H1 (cell line): ENCODE results near the gene AOPEP.

Experiments
- CHD2 ChIP-seq: IDR thresholded peaks from 2 replicates; pipeline ENCODE4 v1.6.1; 2012; ENCODE audit warnings: low read length, improper control_type of control experiment
- GABPA ChIP-seq: IDR thresholded peaks from 2 replicates; pipeline ENCODE4 v1.6.1; 2011; ENCODE audit warnings: mild to moderate bottlenecking, low read length, moderate library complexity, borderline replicate concordance; ENCODE audit not compliant: insufficient read depth
- HDAC2 ChIP-seq, 2 experiments: fragments of 300-600 bp in 1 of 2; sonication (generic) in 1 of 2; IDR thresholded peaks; 2 replicates each; pipeline ENCODE4 v1.6.1; 2011 to 2012; ENCODE audit warnings: low read depth in 2 of 2, low read length in 2 of 2, mild to moderate bottlenecking in 2 of 2, moderate library complexity in 2 of 2, borderline replicate concordance in 1 of 2, inconsistent platforms in 1 of 2
- MAFK ChIP-seq: IDR thresholded peaks from 2 replicates; pipeline ENCODE4 v1.6.1; 2012; ENCODE audit warnings: low read depth, mild to moderate bottlenecking, improper control_type of control experiment, low read length
- MAX ChIP-seq: IDR thresholded peaks from 2 replicates; pipeline ENCODE4 v1.6.1; 2012; ENCODE audit warnings: inconsistent platforms
- POLR2A ChIP-seq, 2 experiments: IDR thresholded peaks; 1 replicate in 1 of 2; 2 replicates in 1 of 2; pipeline ENCODE4 v1.6.1; 2011; ENCODE audit warnings: low read depth in 2 of 2, low read length in 2 of 2, mild to moderate bottlenecking in 2 of 2; ENCODE audit errors: control extremely low read depth in 1 of 2
- TAF1 ChIP-seq: IDR thresholded peaks from 2 replicates; pipeline ENCODE4 v1.6.1; 2011; ENCODE audit warnings: mild to moderate bottlenecking, low read depth, low read length
- TEAD4 ChIP-seq: IDR thresholded peaks from 2 replicates; pipeline ENCODE4 v1.6.1; 2012; ENCODE audit warnings: low read depth, low read length, inconsistent platforms, mixed read lengths
- TF ChIP-seq, protein P1 (sequence below), 3 experiments: IDR thresholded peaks; 1 replicate in 2 of 3; 2 replicates in 1 of 3; pipeline versions ENCODE4 v1.5.1 to v1.6.1; 2011; ENCODE audit warnings: low read length in 3 of 3, mild to moderate bottlenecking in 3 of 3, inconsistent platforms in 2 of 3, low read depth in 1 of 3, moderate library complexity in 1 of 3; ENCODE audit not compliant: insufficient read depth in 1 of 3; ENCODE audit errors: control extremely low read depth in 1 of 3

DNA sequence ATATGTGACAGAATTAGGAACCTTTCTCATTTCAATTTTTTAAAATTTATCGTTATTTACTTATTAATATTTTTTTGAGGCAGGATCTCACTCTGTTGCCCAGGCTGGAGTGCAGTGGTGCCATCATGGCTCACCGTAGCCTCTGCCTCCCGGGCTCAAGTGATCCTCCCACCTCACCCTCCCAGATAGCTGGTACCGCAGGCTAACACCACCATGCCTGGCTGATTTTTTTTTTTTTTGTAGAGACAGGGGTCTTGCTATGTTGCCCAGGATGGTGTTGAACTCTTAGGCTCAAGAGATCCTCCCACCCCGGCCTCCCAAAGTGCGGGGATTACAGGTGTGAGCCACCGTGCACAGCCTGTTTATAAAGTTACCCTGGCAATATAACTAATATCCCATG lies 275.2 kb downstream of the AOPEP start:
- TF ChIP-seq MAFK (no peak), GABPA (no peak), HDAC2 (IDR thresholded peaks at IDR 0.05; ENCODE audit: borderline replicate concordance in 1 of 2, low read depth in 2 of 2, low read length in 2 of 2) (no peak), TAF1 (no peak), TEAD4 (no peak), CHD2 (no peak), POLR2A (IDR thresholded peaks at IDR 0.05; ENCODE audit: control extremely low read depth in 1 of 2, low read depth in 2 of 2, low read length in 2 of 2) (no peak), MAX (no peak)
- TF ChIP-seq, protein P1, sequence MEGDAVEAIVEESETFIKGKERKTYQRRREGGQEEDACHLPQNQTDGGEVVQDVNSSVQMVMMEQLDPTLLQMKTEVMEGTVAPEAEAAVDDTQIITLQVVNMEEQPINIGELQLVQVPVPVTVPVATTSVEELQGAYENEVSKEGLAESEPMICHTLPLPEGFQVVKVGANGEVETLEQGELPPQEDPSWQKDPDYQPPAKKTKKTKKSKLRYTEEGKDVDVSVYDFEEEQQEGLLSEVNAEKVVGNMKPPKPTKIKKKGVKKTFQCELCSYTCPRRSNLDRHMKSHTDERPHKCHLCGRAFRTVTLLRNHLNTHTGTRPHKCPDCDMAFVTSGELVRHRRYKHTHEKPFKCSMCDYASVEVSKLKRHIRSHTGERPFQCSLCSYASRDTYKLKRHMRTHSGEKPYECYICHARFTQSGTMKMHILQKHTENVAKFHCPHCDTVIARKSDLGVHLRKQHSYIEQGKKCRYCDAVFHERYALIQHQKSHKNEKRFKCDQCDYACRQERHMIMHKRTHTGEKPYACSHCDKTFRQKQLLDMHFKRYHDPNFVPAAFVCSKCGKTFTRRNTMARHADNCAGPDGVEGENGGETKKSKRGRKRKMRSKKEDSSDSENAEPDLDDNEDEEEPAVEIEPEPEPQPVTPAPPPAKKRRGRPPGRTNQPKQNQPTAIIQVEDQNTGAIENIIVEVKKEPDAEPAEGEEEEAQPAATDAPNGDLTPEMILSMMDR (IDR thresholded peaks at IDR 0.05; ENCODE audit: control extremely low read depth in 1 of 3, insufficient read depth in 1 of 3, low read depth in 1 of 3, low read length in 3 of 3), result no peak
